Rectal smooth muscle tissue (tissue), 1 donor: Measurements from ENCODE around the gene NCAM2.

Experiments used
- H3K27ac ChIP-seq: one replicate; pipeline ENCODE4 v1.7.0; 2013; ENCODE audit warnings: low read depth, low read length, inconsistent platforms
- H3K27me3 ChIP-seq: one replicate; pipeline ENCODE4 v1.7.0; 2013; ENCODE audit warnings: low read length; ENCODE audit not compliant: control insufficient read depth, insufficient read depth
- H3K36me3 ChIP-seq: one replicate; pipeline ENCODE4 v1.7.0; 2013; ENCODE audit warnings: low read length; ENCODE audit not compliant: control insufficient read depth, insufficient read depth
- H3K4me1 ChIP-seq: one replicate; pipeline ENCODE4 v1.7.0; 2013; ENCODE audit warnings: low read length; ENCODE audit not compliant: control insufficient read depth, insufficient read depth
- H3K4me3 ChIP-seq: one replicate; pipeline ENCODE4 v1.7.0; 2013; ENCODE audit warnings: low read length
- H3K9ac ChIP-seq: one replicate; pipeline ENCODE4 v1.7.0; 2013; ENCODE audit warnings: low read length

Gene NCAM2

GRCh38 chr21:21341041-21341440 is 342.8 kb downstream of the NCAM2 start:
- Histone ChIP-seq H3K4me1 (no peaks in the 10 kb centered on the region), H3K27me3 (no peaks in the 10 kb centered on the region), H3K27ac (no peak overlapping the region), H3K9ac (no peak overlapping the region), H3K36me3 (no peaks in the 10 kb centered on the region), H3K4me3 (no peak overlapping the region)

DNA sequence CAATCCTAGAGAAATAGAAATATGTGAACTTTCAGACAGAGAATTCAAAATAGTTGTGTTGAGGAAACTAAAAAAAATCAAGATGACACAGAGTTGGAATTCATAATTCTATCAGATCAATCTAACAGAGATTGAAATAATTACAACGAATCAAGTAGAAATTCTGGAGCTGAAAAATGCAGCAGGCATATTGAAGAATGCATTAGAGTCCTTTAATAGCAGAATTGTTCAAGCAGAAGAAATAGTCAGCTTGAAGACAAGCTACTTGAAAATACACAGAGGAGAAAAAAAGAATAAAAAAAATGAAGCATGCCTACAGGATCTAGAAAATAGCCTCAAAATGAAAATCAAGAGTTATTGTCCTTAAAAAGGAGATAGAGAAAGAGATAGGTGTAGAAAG is 347.1 kb downstream of the NCAM2 start:
- H3K9ac ChIP-seq = no peak overlapping the region
- no peaks in the 10 kb centered on the region for H3K4me1 ChIP-seq
- H3K27me3 ChIP-seq = no peaks in the 10 kb centered on the region
- H3K36me3 ChIP-seq = no peaks in the 10 kb centered on the region
- no peak overlapping the region for H3K27ac ChIP-seq
- no peak overlapping the region for H3K4me3 ChIP-seq

GRCh38 chr21:21345872-21346271 is 347.7 kb downstream of the NCAM2 start:
- Histone ChIP-seq H3K27ac (no peak overlapping the region), H3K36me3 (no peaks in the 10 kb centered on the region), H3K4me3 (no peak overlapping the region), H3K4me1 (no peaks in the 10 kb centered on the region), H3K27me3 (no peaks in the 10 kb centered on the region), H3K9ac (no peak overlapping the region)

GRCh38 chr21:21366277-21366676 is 368.1 kb downstream of the NCAM2 start:
- H3K36me3 ChIP-seq = no peaks in the 10 kb centered on the region
- no peak overlapping the region for H3K27ac ChIP-seq
- H3K4me3 ChIP-seq = no peak overlapping the region

DNA sequence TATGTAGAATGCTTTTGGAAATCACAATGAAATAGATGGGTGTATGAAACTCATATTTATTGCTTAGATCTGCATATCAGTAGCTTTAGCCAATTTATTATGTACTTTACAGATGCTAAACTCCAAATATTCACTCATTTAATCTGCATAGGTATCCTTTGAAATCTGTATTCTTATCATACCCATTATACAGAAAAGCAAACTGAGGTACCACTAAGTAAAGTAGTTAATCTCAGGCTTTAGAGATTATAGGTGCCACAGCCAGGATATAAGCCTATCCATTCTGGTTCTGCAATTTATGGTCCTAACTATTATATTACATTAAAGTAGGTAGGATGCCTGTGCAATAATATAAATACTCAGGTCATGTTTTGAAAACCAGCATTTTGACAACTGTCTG is 369.4 kb downstream of the NCAM2 start:
- Histone ChIP-seq H3K4me3 (no peak overlapping the region), H3K36me3 (no peaks in the 10 kb centered on the region), H3K27me3 (no peaks in the 10 kb centered on the region), H3K9ac (no peak overlapping the region), H3K27ac (no peak overlapping the region), H3K4me1 (no peaks in the 10 kb centered on the region)

More at GRCh38 chr21:21366277-21366676, 368.1 kb downstream of the NCAM2 start:
- Histone ChIP-seq H3K27me3 (no peaks in the 10 kb centered on the region), H3K4me1 (no peaks in the 10 kb centered on the region), H3K9ac (no peak overlapping the region)

- no peaks in the 10 kb centered on the region for H3K27me3 ChIP-seq
- H3K27ac ChIP-seq = no peak overlapping the region
- no peak overlapping the region for H3K4me3 ChIP-seq
- H3K36me3 ChIP-seq = no peaks in the 10 kb centered on the region
- no peaks in the 10 kb centered on the region for H3K4me1 ChIP-seq
- no peak overlapping the region for H3K9ac ChIP-seq
These were observed 375.8 kb downstream of the NCAM2 start for GRCh38 chr21:21373969-21374368.

DNA sequence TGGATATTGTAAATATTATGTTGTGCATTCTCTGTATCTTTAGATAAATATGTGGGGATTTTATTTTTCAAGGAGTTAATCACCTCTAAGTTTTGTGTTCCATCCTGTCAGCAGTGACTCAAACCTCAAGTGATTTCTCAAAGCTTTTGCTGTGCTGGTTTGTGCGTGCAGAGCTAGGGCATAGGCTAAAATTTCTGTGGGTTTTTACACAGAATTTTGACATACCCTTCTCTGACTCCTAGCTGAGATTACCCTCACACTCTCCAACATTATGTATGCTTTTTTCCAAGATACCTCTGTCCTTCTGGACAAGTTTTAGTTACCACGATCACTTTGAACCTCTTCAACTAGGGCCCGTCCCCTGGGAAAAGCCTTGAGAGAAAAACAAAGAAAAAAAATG is 384.9 kb downstream of the NCAM2 start:
- Histone ChIP-seq H3K36me3 (no peaks in the 10 kb centered on the region), H3K9ac (no peak overlapping the region), H3K4me3 (no peak overlapping the region), H3K4me1 (no peaks in the 10 kb centered on the region), H3K27ac (no peak overlapping the region), H3K27me3 (no peaks in the 10 kb centered on the region)

DNA sequence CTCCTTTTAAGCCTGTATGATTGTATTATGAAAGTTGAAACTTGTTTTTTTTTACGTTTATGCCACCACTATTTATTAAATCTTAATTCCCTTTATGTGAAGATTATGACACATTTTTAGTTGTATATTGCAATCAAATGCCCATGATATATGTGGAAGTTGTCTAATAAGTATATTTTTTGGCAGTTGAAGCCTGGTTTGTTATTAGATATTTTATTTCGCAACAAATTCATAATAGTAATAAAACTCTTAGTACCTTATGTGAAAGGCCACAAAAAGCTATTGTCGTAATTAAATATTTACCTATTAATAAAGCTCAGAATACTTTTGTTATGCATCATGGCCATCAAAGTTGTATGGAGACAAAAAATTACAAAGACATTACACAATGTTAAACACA is 386.8 kb downstream of the NCAM2 start:
- H3K27me3 ChIP-seq = no peaks in the 10 kb centered on the region
- no peaks in the 10 kb centered on the region for H3K36me3 ChIP-seq
- no peak overlapping the region for H3K4me3 ChIP-seq
- H3K27ac ChIP-seq = no peak overlapping the region
- H3K9ac ChIP-seq = no peak overlapping the region
- no peaks in the 10 kb centered on the region for H3K4me1 ChIP-seq

GRCh38 chr21:21385404-21385803 is 387.2 kb downstream of the NCAM2 start:
- Histone ChIP-seq H3K9ac (no peak overlapping the region), H3K27ac (no peak overlapping the region), H3K27me3 (no peaks in the 10 kb centered on the region), H3K4me3 (no peak overlapping the region), H3K36me3 (no peaks in the 10 kb centered on the region), H3K4me1 (no peaks in the 10 kb centered on the region)

DNA sequence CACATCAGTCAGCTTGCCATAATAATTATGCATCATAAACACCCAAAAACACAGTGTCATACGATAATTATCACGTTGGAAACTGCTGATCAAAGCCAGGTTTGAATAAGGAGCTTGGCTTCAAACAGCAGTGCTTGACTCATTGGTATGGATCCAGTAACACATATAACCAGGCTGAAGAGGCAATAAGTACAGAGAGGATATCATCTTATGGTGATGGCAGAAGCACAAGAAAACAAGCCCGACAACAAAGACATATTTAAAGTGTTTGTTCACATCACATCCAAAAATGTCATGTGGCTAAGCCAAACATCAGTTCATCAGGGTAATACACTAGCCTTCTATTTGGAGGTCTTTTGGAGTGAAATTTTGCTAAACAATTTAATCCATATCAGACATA is 389.7 kb downstream of the NCAM2 start:
- Histone ChIP-seq H3K27ac (no peak overlapping the region), H3K4me1 (no peaks in the 10 kb centered on the region), H3K36me3 (no peaks in the 10 kb centered on the region), H3K9ac (no peak overlapping the region), H3K4me3 (no peak overlapping the region), H3K27me3 (no peaks in the 10 kb centered on the region)

DNA sequence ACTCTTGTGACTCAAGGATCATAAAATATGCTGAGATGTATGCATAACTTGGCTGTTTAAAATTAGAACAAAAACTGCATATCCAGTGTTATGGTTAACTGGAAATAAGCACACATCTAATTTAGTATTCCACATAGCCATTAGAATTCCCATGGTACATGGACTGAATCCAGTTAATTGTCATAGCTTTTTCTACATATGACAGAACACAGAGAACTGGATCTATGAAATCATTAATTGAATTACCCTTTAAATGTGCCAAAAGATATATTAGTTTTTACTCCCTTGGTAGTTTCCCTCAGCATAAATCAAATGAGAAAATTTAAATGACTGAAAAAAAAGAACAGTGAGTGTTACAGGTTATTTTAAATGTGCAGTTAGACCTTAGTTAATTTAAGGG is 395.9 kb downstream of the NCAM2 start:
- no peak overlapping the region for H3K4me3 ChIP-seq
- no peaks in the 10 kb centered on the region for H3K36me3 ChIP-seq
- no peaks in the 10 kb centered on the region for H3K4me1 ChIP-seq
- H3K9ac ChIP-seq = no peak overlapping the region
- no peak overlapping the region for H3K27ac ChIP-seq
- no peaks in the 10 kb centered on the region for H3K27me3 ChIP-seq

- no peaks in the 10 kb centered on the region for H3K4me1 ChIP-seq
- no peak overlapping the region for H3K4me3 ChIP-seq
- no peak overlapping the region for H3K9ac ChIP-seq
- no peaks in the 10 kb centered on the region for H3K27me3 ChIP-seq
- no peaks in the 10 kb centered on the region for H3K36me3 ChIP-seq
- no peak overlapping the region for H3K27ac ChIP-seq
These were observed 398.2 kb downstream of the NCAM2 start for GRCh38 chr21:21396424-21396823.

DNA sequence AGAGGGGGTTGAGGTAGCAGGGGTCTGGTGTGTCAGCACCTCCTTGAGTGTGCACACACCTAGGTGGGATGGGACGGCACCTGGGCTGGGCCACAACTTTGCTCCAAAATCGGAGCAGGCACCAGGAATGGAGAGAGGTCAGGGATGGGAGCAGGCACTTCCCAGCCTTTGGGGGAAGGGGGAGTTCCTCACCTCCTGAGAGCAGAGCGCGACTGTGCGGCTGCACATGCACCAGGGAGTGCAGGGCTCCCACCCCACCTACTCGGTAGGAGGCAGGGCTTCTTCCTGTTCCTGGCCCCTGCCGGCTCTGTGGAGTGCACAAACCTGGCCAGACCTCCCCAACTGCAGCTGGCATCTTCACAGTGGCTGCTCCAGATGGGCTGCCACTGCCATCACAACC is 399.3 kb downstream of the NCAM2 start:
- H3K4me3 ChIP-seq = no peak overlapping the region

More for the DNA sequence above, 399.3 kb downstream of the NCAM2 start:
- Histone ChIP-seq H3K9ac (no peak overlapping the region), H3K4me1 (no peaks in the 10 kb centered on the region), H3K27ac (no peak overlapping the region), H3K27me3 (no peaks in the 10 kb centered on the region), H3K36me3 (no peaks in the 10 kb centered on the region)
